Measurements from ENCODE around the gene RBM19.

GRCh38 chr12:113877607-113878006 lies 88.5 kb downstream of the RBM19 start:
- TF ChIP-seq CTCF (IDR thresholded peaks at IDR 0.05; ENCODE audit: insufficient read depth, low read length), result no peak
- TF ChIP-seq POLR2AphosphoS5 (IDR thresholded peaks at IDR 0.05; ENCODE audit: low read depth), result no peak
- no peak for TF ChIP-seq SPI1 (IDR thresholded peaks at IDR 0.05; ENCODE audit: borderline replicate concordance, low read depth)

Measured in HL-60 (cell line).